Endothelial cell of umbilical vein (primary cell): ENCODE results near the gene MBOAT1. TPM values are rescaled to one million over a fixed set of nuclear protein-coding genes. Genes with fewer than 3 reads are reported as not detected.

ENCODE experiments used
- BruUV-seq: library from RNA; stranded (reverse); fragments of 400-500 nt; replicated peaks from 2 replicates; lab custom pipeline; 2021; lab: Mats Ljungman, UMichigan
- CTCF ChIA-PET: fragments of 300-600, 350-600 bp; sonication (Branson Sonifier 250); formaldehyde crosslinking; loops from one replicate; lab custom pipeline; 2021; ENCODE audit warnings: antibody characterized with exemption, inconsistent platforms; lab: Charles Lee
- POLR2A ChIA-PET: fragments of 300-600, 350-600 bp; sonication (Branson Sonifier 250); formaldehyde crosslinking; loops from one replicate; lab custom pipeline; 2021; ENCODE audit warnings: antibody characterized with exemption, inconsistent platforms; lab: Charles Lee
- DNase-seq: peaks from one replicate; pipeline ENCODE4 v3.0.0-alpha.2; 2011; ENCODE audit warnings: low read depth, low spot score
- FAIRE-seq: peaks from 2 replicates; lab custom pipeline; 2011; peaks lifted over from hg19 to GRCh38; lab: Jason Lieb, UNC
- H2AFZ ChIP-seq: 2 replicates; pipeline ENCODE4 v1.6.0; 2012; ENCODE audit warnings: low read depth, low read length, control low read depth, inconsistent platforms
- H3K27ac ChIP-seq: 2 replicates; pipeline ENCODE4 v1.5.1; 2011; ENCODE audit warnings: low read depth, mild to moderate bottlenecking, control low read depth, low read length, moderate library complexity; ENCODE audit not compliant: insufficient read depth
- H3K27me3 ChIP-seq, 2 experiments: 2 replicates each; pipeline versions ENCODE4 v1.6.0 to v1.6.1; 2011; ENCODE audit warnings: low read length in 2 of 2, mixed read lengths in 1 of 2; ENCODE audit not compliant: control insufficient read depth in 2 of 2, insufficient read depth in 2 of 2
- H3K36me3 ChIP-seq, 2 experiments: 2 replicates in 1 of 2; 3 replicates in 1 of 2; pipeline ENCODE4 v1.5.1; 2011; ENCODE audit warnings: low read length in 2 of 2, mild to moderate bottlenecking in 1 of 2, moderate library complexity in 1 of 2; ENCODE audit not compliant: control insufficient read depth in 2 of 2, insufficient read depth in 2 of 2; ENCODE audit errors: extremely low read depth in 1 of 2
- H3K4me1 ChIP-seq: 3 replicates; pipeline ENCODE4 v1.5.1; 2011; ENCODE audit warnings: mild to moderate bottlenecking, low read length; ENCODE audit not compliant: control insufficient read depth, insufficient read depth; ENCODE audit errors: extremely low read depth
- H3K4me2 ChIP-seq: 2 replicates; pipeline ENCODE4 v1.6.1; 2011; ENCODE audit warnings: low read length, control low read depth, mixed read lengths; ENCODE audit not compliant: insufficient read depth
- H3K4me3 ChIP-seq, 3 experiments: fragments of 200-600 bp in 1 of 3; sonication (generic), shearing (Covaris generic) in 1 of 3; replicated peaks in 1 of 3; 2 replicates each; pipeline ENCODE4 v1.5.1; 2011 to 2016; ENCODE audit warnings: control low read depth in 3 of 3, low read length in 3 of 3, mild to moderate bottlenecking in 2 of 3, inconsistent platforms in 1 of 3, low read depth in 1 of 3, moderate library complexity in 1 of 3; ENCODE audit not compliant: insufficient read depth in 1 of 3
- H3K79me2 ChIP-seq: 2 replicates; pipeline ENCODE4 v1.6.0; 2012; ENCODE audit warnings: low read length, inconsistent platforms; ENCODE audit not compliant: control insufficient read depth, insufficient read depth
- H3K9ac ChIP-seq: replicated peaks from 2 replicates; pipeline ENCODE3; 2011; ENCODE audit warnings: low read length, control low read depth; ENCODE audit not compliant: insufficient read depth; ENCODE audit errors: extremely low read depth
- H3K9me1 ChIP-seq: replicated peaks from 3 replicates; pipeline ENCODE4 v1.6.0; 2011; ENCODE audit warnings: mild to moderate bottlenecking, low read length; ENCODE audit not compliant: control insufficient read depth, insufficient read depth; ENCODE audit errors: extremely low read depth
- H3K9me3 ChIP-seq: replicated peaks from 2 replicates; pipeline ENCODE4 v1.5.1; 2012; ENCODE audit warnings: low read length, inconsistent platforms; ENCODE audit not compliant: control insufficient read depth, insufficient read depth
- H4K20me1 ChIP-seq: replicated peaks from 2 replicates; pipeline ENCODE3; 2011; ENCODE audit warnings: mild to moderate bottlenecking, low read length; ENCODE audit not compliant: control insufficient read depth, insufficient read depth; ENCODE audit errors: extremely low read depth
- EZH2 ChIP-seq: IDR thresholded peaks from 2 replicates; pipeline ENCODE4 v1.6.1; 2012; ENCODE audit warnings: borderline replicate concordance, low read depth, mild to moderate bottlenecking, moderate library complexity, low read length, inconsistent platforms; ENCODE audit not compliant: severe bottlenecking
- FOS ChIP-seq: IDR thresholded peaks from 2 replicates; pipeline ENCODE4 v1.6.1; 2011; ENCODE audit warnings: mild to moderate bottlenecking, low read length, moderate library complexity, borderline replicate concordance; ENCODE audit not compliant: insufficient read depth
- JUN ChIP-seq: IDR thresholded peaks from 2 replicates; pipeline ENCODE4 v1.6.1; 2011; ENCODE audit warnings: borderline replicate concordance, low read depth; ENCODE audit not compliant: insufficient read length, insufficient read depth
- MYC ChIP-seq: IDR thresholded peaks from one replicate; pipeline ENCODE4 v1.6.1; 2011; ENCODE audit warnings: mild to moderate bottlenecking, low read depth, low read length
- POLR2A ChIP-seq: IDR thresholded peaks from 2 replicates; pipeline ENCODE4 v1.6.1; 2012; ENCODE audit warnings: low read depth, mild to moderate bottlenecking, control low read depth, low read length
- POLR2AphosphoS5 ChIP-seq: IDR thresholded peaks from 2 replicates; pipeline ENCODE4 v1.6.1; 2012; ENCODE audit warnings: low read depth, mild to moderate bottlenecking, control low read depth, low read length, moderate library complexity; ENCODE audit not compliant: insufficient read depth
- dilution Hi-C: fragments of 300-500 bp; cut with MboI; formaldehyde crosslinking; loops from one replicate; pipeline ENCODE4 v1.15.0; 2019; ENCODE audit warnings: low sequenced_read_pairs; ENCODE audit not compliant: extremely low pct_ligation_motif_present
- intact Hi-C: fragments of 100-400 bp; cut with micrococcal nuclease; formaldehyde crosslinking; loops from one replicate; pipeline ENCODE4 v1.10.0; 2022
- polyA plus RNA-seq, 4 experiments: library from polyadenylated mRNA; depleted of rRNA in 3 of 4; stranded (reverse) in 3 of 4; unstranded in 1 of 4; fragments of >200 nt; gene quantifications; 2 replicates each; pipeline versions ENCODE4 v1.2.1 to v1.2.3, GENCODE V29; 2011 to 2012; ENCODE audit warnings: missing spikeins in 1 of 4
- total RNA-seq: library from RNA; stranded (reverse); gene quantifications from 2 replicates; pipeline ENCODE4 v1.2.3, GENCODE V29; 2021
- TF ChIP-seq, protein P1 (sequence below), 2 donors: IDR thresholded peaks; 1 replicate in 1 of 2; 2 replicates in 1 of 2; pipeline ENCODE4 v1.5.1; 2011; ENCODE audit warnings: low read length in 2 of 2, mild to moderate bottlenecking in 2 of 2, moderate library complexity in 2 of 2, control low read depth in 1 of 2, inconsistent platforms in 1 of 2, low read depth in 1 of 2; ENCODE audit not compliant: insufficient read depth in 1 of 2; ENCODE audit errors: extremely low read depth in 1 of 2
- TF ChIP-seq, protein P2 (sequence below): IDR thresholded peaks from 2 replicates; pipeline ENCODE4 v1.6.1; 2011; ENCODE audit not compliant: insufficient read depth, insufficient read length

The MBOAT1 gene
- total and polyA plus RNA-seq, 2 donors (not counting 3 experiments of a cell fraction or from before 2014, with no cell fraction given) = 2.1 to 5.4 TPM

GRCh38 chr6:20178327-20178726 lies 33.9 kb downstream of the MBOAT1 start:
- Histone ChIP-seq H3K4me2 (no peak overlapping the region), H3K36me3 (no peaks in the 10 kb centered on the region), H2AFZ (no peak overlapping the region), H3K4me3 (no peak overlapping the region), H3K9me3 (no peaks in the 10 kb centered on the region), H4K20me1 (no peaks in the 10 kb centered on the region), H3K9me1 (no peaks in the 10 kb centered on the region), H3K9ac (no peak overlapping the region), H3K27me3 (no peaks in the 10 kb centered on the region), H3K4me1 (no peaks in the 10 kb centered on the region), H3K27ac (no peak overlapping the region), H3K79me2 (no peaks in the 10 kb centered on the region)
- dilution Hi-C loops (no loop called here), intact Hi-C loops (no loop called here)
- ChIA-PET POLR2A (no interaction called here), CTCF (no interaction called here)
- no peak for TF ChIP-seq EZH2
- no peak for TF ChIP-seq FOS
- TF ChIP-seq, protein P1, sequence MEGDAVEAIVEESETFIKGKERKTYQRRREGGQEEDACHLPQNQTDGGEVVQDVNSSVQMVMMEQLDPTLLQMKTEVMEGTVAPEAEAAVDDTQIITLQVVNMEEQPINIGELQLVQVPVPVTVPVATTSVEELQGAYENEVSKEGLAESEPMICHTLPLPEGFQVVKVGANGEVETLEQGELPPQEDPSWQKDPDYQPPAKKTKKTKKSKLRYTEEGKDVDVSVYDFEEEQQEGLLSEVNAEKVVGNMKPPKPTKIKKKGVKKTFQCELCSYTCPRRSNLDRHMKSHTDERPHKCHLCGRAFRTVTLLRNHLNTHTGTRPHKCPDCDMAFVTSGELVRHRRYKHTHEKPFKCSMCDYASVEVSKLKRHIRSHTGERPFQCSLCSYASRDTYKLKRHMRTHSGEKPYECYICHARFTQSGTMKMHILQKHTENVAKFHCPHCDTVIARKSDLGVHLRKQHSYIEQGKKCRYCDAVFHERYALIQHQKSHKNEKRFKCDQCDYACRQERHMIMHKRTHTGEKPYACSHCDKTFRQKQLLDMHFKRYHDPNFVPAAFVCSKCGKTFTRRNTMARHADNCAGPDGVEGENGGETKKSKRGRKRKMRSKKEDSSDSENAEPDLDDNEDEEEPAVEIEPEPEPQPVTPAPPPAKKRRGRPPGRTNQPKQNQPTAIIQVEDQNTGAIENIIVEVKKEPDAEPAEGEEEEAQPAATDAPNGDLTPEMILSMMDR (IDR thresholded peaks at IDR 0.05; ENCODE audit: extremely low read depth in 1 of 2, insufficient read depth in 1 of 2, low read depth in 1 of 2, low read length in 2 of 2) = no peak
- no peak for TF ChIP-seq JUN
- BruUV-seq = no TSS peak
- DNase-seq = no peak
- FAIRE-seq = no peak

- dilution Hi-C loops (no loop called here), intact Hi-C loops (no loop called here)
- no TSS peak for BruUV-seq
- Histone ChIP-seq H3K9me1 (no peaks in the 10 kb centered on the region), H4K20me1 (no peaks in the 10 kb centered on the region), H3K27me3 (no peaks in the 10 kb centered on the region), H3K27ac (no peak overlapping the region), H3K4me1 (no peaks in the 10 kb centered on the region), H2AFZ (no peak overlapping the region), H3K36me3 (no peaks in the 10 kb centered on the region), H3K9me3 (no peaks in the 10 kb centered on the region), H3K9ac (no peak overlapping the region), H3K4me2 (no peak overlapping the region), H3K79me2 (no peaks in the 10 kb centered on the region), H3K4me3 (no peak overlapping the region)
- DNase-seq = no peak
- POLR2A ChIA-PET = no interaction called here
- no peak for FAIRE-seq
- TF ChIP-seq FOS = no peak
- TF ChIP-seq, protein P2, sequence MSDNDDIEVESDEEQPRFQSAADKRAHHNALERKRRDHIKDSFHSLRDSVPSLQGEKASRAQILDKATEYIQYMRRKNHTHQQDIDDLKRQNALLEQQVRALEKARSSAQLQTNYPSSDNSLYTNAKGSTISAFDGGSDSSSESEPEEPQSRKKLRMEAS = no peak
- TF ChIP-seq POLR2A = no peak
- TF ChIP-seq POLR2AphosphoS5 = no peak
- TF ChIP-seq, protein P1 (IDR thresholded peaks at IDR 0.05; ENCODE audit: extremely low read depth in 1 of 2, insufficient read depth in 1 of 2, low read depth in 1 of 2, low read length in 2 of 2) = no peak
- TF ChIP-seq MYC = no peak
- CTCF ChIA-PET = interaction anchor here (1.0 to 1.5 kb wide), 3 partner anchors 13 to 49 kb away, joined by 4 read pairs; no protein-coding TSS in a partner anchor
Observed at GRCh38 chr6:20175810-20176410, 36.4 kb downstream of the MBOAT1 start.
